NCI-H82 treated with DMSO at 0.1 percent for 48 hours (cell line): ENCODE data around the gene KPNA3.
"Not testable (repeated sequence)": the region's sequence is repeated elsewhere in the genome, so short reads cannot be mapped to it uniquely, and the experiment has no call there.

Experiments used
- DNase-seq: peaks from one replicate; lab custom pipeline; 2025; ENCODE audit not compliant: unreplicated experiment; lab: John Stamatoyannopoulos, UW

The KPNA3 gene

GRCh38 chr13:49792550-49793324 is at the start of gene KPNA3:
Gene KPNA3 (minus strand): TSS chr13:49792682. CDS start chr13:49792506, 176 bp downstream.
- peak; percentile 97 for DNase-seq

GRCh38 chr13:49841964-49842363 is 49.5 kb upstream of the KPNA3 start:
- DNase-seq, result no peak

DNA sequence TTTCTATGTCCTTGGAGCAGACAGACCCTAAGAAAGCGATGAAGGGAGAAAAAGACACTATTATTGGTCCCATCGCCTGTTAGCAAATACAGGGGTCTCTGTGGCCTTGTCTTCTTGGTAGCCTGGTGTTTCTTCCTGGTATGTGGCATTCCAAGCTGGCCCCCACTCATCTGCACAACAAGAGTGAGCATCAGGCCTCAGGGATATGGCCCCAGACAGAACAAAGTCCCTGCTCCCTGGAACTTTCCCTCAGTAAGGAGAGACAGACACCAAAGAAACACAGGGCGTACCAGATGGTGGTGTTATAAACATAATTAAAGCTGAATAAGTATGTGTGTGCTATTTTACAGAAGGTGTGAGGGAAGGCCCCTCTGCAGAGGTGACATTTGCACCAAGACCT is 48.2 kb upstream of the KPNA3 start:
- no peak for DNase-seq

DNA sequence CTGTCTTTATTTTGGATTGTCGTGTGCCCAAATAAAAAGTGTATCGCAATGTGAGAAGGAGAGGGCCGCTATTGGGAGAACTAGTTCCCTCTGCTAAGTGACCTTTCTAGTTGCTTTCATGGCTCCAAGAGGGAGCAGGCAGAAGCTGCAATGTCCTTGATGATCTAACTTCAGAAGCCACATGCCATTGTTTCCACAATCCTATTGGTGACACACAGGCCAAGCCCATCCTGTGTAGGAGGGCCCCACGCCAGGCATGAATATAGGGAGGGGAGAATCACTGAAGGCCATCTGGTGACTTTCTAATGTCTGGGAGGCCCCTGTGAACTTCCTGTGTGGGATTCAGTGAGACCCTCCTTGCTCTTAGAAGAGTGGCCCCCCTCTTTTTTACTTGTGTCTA is 47.8 kb upstream of the KPNA3 start:
- DNase-seq, result peak; percentile 44

DNA sequence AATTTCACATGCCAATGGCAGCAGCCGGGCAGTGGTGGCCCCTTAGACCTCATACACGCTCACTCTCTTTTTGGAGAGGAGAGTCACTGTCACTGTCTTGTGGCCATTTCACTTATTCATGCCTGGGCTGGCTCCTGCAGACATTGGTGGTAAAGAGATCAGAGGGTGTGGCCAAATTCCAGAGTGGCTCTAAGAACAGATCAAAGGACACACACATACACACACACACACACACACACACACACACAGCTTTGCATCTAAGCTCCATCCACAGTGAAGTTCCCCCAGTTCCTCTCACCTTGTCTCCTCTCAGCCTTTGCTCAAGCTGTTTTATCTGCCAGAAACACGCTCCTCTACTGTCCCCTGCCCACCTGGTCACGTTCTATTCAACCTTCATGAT is 46.5 kb upstream of the KPNA3 start:
- DNase-seq, result peak; percentile 55

GRCh38 chr13:49836516-49836915 is 44.0 kb upstream of the KPNA3 start:
- no peak for DNase-seq

DNA sequence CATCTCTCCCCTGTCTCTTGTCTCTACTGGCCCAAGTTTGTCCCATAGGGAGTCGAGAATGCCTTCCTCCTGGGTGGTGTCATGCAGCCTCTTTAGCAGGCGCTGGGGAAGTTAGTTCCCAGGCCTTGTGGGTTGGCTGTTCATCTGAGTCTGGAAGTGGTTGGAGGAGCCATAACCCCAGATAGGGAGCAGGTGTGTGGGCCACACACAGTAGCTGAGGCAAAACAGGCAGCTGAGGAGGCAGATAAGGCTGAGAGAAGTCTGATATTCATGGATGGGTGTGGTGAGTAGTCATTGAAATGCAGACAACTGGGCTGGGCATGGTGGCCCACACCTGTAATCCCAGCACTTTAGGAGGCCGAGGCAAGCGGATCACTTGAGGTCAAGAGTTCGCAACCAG is 40.9 kb upstream of the KPNA3 start:
- DNase-seq, result no peak

GRCh38 chr13:49831455-49831854 is 39.0 kb upstream of the KPNA3 start:
- DNase-seq, result no peak

- DNase-seq, result no peak
Observed at GRCh38 chr13:49830721-49831120, 38.2 kb upstream of the KPNA3 start.

DNA sequence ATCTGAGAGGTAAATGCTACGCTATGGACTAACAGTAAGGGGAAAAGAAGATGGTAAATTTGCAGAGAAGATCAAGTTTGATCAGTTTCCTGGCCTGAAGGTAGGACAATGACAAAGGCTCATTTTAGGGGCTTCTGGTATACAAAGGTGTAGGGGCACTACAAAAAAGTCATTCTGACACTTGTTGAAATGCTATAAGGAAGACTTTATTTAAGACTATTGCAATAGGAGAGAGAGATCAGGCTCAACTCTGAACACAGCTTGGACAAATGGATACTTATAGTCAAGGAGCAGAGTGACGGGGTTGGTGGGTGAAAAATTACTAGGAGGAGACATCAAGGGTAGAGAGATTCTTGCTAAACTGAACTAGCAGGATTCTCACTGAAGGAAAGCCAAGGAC is 37.2 kb upstream of the KPNA3 start:
- no peak for DNase-seq

- no peak for DNase-seq
Observed at GRCh38 chr13:49828453-49828852, 36.0 kb upstream of the KPNA3 start.

GRCh38 chr13:49827891-49828290 is 35.4 kb upstream of the KPNA3 start:
- DNase-seq, result no peak

DNA sequence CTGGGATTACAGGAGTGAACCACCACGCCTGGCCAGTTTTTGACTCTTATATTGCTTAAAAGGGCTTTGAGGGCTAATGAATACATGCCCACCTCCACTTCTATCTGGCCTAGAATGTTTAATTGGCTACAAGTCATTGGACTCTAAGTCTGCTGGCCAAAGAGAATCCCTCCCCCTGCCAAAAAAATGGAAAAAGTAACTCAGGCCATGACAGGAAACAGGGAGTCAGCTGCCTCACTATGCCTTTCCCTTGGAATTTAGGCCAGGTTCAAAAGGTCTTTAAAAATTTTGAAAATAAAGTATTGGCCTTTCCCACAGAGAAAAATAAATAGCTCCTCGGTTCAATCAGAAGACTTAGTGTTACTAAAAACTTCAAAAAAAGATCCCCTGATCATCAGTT is 34.9 kb upstream of the KPNA3 start:
- DNase-seq, result no peak

- no peak for DNase-seq
Observed at GRCh38 chr13:49821216-49822009, 28.9 kb upstream of the KPNA3 start.

- no peak for DNase-seq
Observed at GRCh38 chr13:49820591-49821215, 28.2 kb upstream of the KPNA3 start.

DNA sequence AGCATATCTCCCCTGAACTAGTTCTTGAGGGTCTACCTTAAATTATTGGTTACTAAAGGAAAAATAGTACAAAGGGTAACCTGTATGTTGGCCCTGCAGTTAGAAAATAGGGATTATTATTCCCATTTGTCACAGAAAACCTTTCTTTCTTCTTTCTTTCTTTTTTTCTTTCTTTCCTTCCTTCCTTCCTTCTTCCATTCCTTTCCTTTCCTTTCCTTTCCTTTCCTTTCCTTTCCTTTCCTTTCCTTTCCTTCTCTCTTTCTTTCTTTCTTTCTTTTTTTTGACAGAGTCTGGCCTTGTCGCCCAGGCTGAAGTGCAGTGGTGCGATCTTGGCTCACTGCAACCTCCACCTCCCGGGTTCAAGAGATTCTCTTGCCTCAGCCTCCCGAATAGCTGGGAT is 23.6 kb upstream of the KPNA3 start:
- not testable (repeated sequence) for DNase-seq

DNA sequence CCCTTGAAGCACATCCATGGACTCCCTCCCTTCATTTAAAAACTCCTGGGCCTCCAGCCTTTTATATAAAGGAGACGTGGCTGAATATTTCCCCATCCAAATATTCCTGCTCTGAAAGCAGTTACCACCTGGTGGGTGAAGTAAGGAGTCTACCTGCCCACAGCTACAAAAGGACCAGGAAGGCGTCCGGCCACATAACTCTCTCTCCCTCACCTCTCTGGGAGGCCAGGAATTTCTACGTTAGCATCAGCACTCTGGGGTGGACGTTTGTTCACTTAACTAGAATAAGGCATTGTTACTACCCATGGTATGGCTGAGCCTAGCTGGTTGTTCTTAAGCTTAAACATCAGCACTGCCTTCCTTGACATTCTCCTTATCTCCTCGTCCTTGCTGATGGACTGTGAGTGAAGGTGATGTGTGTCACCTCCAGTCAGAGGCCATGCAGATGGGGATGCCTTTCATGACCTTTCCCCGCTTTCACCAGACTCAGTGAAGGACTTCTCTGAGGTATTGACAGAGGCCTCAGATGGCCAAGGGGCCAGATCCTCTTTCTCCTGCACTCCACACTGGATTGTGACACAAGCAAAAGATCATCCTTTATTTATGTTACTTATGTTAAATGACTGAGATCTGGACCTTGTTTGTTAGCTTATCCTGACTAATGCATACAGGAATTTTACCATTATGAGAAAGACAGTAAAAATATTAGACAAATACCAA is 22.2 kb upstream of the KPNA3 start:
- DNase-seq, result no peak

DNA sequence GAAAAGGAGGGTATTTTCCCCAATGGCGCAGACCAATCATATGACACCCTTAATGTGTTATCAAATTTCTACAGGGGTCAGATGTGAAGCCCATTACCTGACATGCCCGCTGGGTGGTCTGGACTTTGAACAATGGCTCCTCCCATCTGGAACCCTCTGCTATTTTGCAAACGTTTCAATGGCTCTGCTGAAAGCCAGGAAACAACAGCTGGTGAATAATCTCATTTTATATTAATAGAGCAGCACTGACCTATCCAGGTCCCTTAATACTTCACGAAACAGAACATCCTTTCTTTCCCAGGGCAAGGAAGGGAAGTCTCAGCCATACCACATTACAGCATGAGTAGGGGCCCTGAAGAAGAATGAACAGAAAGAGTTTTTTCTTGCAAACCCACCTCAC is 20.3 kb upstream of the KPNA3 start:
- DNase-seq, result peak; percentile 98

DNA sequence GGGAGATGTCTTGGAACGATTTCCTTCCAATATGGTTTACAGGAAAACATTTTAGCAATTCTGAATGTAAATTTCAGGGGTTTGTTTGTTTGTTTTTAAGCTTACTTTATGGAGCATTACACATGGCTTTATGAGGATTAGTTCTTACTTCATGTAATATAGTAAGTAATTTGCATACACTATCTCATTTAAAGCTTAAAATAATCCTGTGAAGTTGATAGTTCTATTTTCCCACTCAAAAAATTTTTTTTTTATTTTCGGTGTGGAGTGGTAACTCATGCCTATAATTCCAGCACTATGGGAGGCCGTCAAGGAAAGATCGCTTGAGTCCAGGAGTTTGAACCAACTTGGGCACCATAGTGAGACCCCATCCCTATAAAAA is 19.0 kb upstream of the KPNA3 start:
- no peak for DNase-seq

GRCh38 chr13:49810567-49811526 is 18.4 kb upstream of the KPNA3 start:
- no peak for DNase-seq
